Lung (tissue), 12 donors: ENCODE results near the gene TTLL5. TPM values are rescaled to one million over a fixed set of nuclear protein-coding genes. Genes with fewer than 3 reads are reported as not detected.

Experiments used
- ATAC-seq: fragments of 200-7000 bp; cut with Tn5 transposase; one replicate; pipeline ENCODE4 v1.9.1; 2020; ENCODE audit warnings: moderate number of reproducible peaks; ENCODE audit not compliant: insufficient read depth, low FRiP score
- DNase-seq, 3 donors: peaks; one replicate each; pipeline ENCODE4 v3.0.0-alpha.2; 2013 to 2017
- H3K27ac ChIP-seq, 2 donors: one replicate each; pipeline ENCODE4 v1.5.1; 2013; ENCODE audit warnings: mild to moderate bottlenecking in 2 of 2, moderate library complexity in 2 of 2, control low read depth in 1 of 2, inconsistent platforms in 1 of 2, low read depth in 1 of 2, low read length in 1 of 2
- H3K27me3 ChIP-seq, 3 donors: one replicate each; pipeline ENCODE4 v1.5.1; 2013; ENCODE audit warnings: low read length in 2 of 3; ENCODE audit not compliant: control insufficient read depth in 3 of 3, insufficient read depth in 3 of 3
- H3K36me3 ChIP-seq, 4 donors: one replicate each; pipeline ENCODE4 v1.5.1; 2013; ENCODE audit warnings: low read length in 4 of 4, mild to moderate bottlenecking in 1 of 4, moderate library complexity in 1 of 4; ENCODE audit not compliant: control insufficient read depth in 4 of 4, insufficient read depth in 4 of 4
- H3K4me1 ChIP-seq, 5 donors: one replicate each; pipeline ENCODE4 v1.5.1; 2013; ENCODE audit warnings: low read length in 5 of 5, mild to moderate bottlenecking in 2 of 5, moderate library complexity in 1 of 5; ENCODE audit not compliant: control insufficient read depth in 5 of 5, insufficient read depth in 5 of 5
- H3K4me3 ChIP-seq: one replicate; pipeline ENCODE4 v1.5.1; 2013; ENCODE audit warnings: mild to moderate bottlenecking, control low read depth, moderate library complexity
- H3K9ac ChIP-seq, 2 donors: one replicate each; pipeline ENCODE4 v1.5.1; 2013; ENCODE audit warnings: low read length in 2 of 2, control low read depth in 1 of 2; ENCODE audit not compliant: insufficient read depth in 1 of 2
- H3K9me3 ChIP-seq, 4 donors: one replicate each; pipeline ENCODE4 v1.5.1; 2013; ENCODE audit warnings: low read length in 3 of 4, mild to moderate bottlenecking in 1 of 4, moderate library complexity in 1 of 4; ENCODE audit not compliant: control insufficient read depth in 4 of 4, insufficient read depth in 3 of 4
- WGBS, 2 donors: extraction: QIAGEN DNeasy Blood & Tissue Kit; methylation state at CpG; one replicate each; pipeline ENCODE4 v1.1.7; 2013; 5-methylcytosine and 5-hydroxymethylcytosine counted together
- polyA plus RNA-seq, 2 donors: library from polyadenylated mRNA; stranded (reverse); fragments of 200-250 nt; gene quantifications; one replicate each; pipeline ENCODE4 v1.2.1, GENCODE V29; 2013
- total RNA-seq, 2 donors: library from RNA; depleted of rRNA in 1 of 2; stranded (reverse); fragments of >200 nt in 1 of 2; gene quantifications; one replicate each; pipeline ENCODE4 v1.2.1, GENCODE V29; 2014 to 2021
- TF ChIP-seq, protein P1 (sequence below): IDR thresholded peaks from 2 replicates; pipeline ENCODE4 v1.5.1; 2012; ENCODE audit warnings: mild to moderate bottlenecking; ENCODE audit errors: control extremely low read depth, extremely low read depth
- donor health status: control.
- donor health status: control.
- donor health status: Bipolar disorder and iron deficiency.
- donor health status: healthy.
- donor health status: DM: yes; HTN: yes; CAD: no.

TTLL5 gene
- total and polyA plus RNA-seq, 4 donors, result 10.3 to 58.6 (median 28.8) TPM

DNA sequence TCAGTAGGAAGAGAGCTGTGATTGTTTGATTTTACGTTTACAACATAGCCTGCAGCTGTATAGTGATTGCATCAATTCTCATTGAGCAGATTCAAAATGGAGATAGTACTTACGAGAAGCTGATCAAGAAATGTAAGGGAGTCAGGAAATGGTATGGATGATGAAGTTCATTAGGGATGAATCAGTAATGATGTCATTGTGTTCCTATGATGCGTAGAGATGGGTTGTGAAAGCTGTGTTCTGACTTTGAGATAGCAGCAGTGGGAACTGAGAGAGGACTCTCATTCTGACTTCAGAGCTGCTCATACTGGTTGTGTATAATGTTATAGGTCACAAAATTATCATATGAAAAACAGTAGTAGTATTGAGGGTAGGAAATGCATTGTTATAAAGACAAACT, 44.0 kb downstream of the TTLL5 start:
- Histone ChIP-seq H3K4me3 (no peak overlapping the region), H3K27me3 (no peaks in the 10 kb centered on the region), H3K4me1 (peaks cover 3 to 30% (median 7%) of the 10 kb centered on the region in 5 donors), H3K9me3 (no peaks in the 10 kb centered on the region), H3K36me3 (peaks cover 8 to 13% (median 9%) of the 10 kb centered on the region in 4 donors), H3K27ac (no peak overlapping the region), H3K9ac (no peak overlapping the region)
- 85 to 91% methylated on average over 3 of the region's 3 CpGs for WGBS, 2 donors
- TF ChIP-seq, protein P1, sequence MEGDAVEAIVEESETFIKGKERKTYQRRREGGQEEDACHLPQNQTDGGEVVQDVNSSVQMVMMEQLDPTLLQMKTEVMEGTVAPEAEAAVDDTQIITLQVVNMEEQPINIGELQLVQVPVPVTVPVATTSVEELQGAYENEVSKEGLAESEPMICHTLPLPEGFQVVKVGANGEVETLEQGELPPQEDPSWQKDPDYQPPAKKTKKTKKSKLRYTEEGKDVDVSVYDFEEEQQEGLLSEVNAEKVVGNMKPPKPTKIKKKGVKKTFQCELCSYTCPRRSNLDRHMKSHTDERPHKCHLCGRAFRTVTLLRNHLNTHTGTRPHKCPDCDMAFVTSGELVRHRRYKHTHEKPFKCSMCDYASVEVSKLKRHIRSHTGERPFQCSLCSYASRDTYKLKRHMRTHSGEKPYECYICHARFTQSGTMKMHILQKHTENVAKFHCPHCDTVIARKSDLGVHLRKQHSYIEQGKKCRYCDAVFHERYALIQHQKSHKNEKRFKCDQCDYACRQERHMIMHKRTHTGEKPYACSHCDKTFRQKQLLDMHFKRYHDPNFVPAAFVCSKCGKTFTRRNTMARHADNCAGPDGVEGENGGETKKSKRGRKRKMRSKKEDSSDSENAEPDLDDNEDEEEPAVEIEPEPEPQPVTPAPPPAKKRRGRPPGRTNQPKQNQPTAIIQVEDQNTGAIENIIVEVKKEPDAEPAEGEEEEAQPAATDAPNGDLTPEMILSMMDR, result no peak
- DNase-seq (no peak), ATAC-seq (no peak)

DNA sequence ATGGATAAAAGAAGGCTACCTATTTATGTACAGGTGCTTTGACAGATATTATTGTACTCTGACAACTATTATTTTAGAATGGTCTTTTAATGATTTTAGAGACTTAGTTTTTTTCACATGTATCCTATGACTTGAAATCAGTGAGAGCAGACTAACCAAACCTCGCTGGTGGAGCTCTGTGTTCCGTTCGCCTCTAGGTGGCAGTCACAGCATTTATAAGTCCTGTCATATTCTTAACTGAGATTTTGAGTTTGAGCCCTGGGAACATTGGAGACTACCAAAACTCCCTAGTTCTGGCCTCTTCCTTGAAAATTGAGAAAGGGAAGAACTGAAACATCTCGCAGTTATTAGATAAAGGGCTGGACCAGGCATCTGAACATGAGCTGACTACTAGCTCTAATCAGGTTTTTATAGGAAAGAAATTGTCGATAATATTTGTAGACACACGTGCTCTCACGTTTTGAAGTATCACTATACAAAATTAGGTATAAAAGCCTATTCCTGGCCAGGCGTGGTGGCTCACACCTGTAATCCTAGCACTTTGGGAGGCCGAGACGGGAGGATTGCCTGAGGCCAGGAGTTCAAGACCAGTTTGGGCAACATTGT, 48.3 kb downstream of the TTLL5 start:
- Histone ChIP-seq H3K9ac (no peak overlapping the region), H3K27ac (no peak overlapping the region), H3K9me3 (no peaks in the 10 kb centered on the region), H3K27me3 (no peaks in the 10 kb centered on the region), H3K36me3 (peaks cover 0 to 4% (median 3%) of the 10 kb centered on the region in 4 donors), H3K4me1 (peaks cover 0 to 18% (median 6%) of the 10 kb centered on the region in 5 donors), H3K4me3 (no peak overlapping the region)
- 58 to 60% methylated on average over 10 of the region's 10 CpGs for WGBS, 2 donors
- peak; percentile 87 to 94 (median 94) for DNase-seq
- TF ChIP-seq, protein P1, result peak; percentile 54
- ATAC-seq, result no peak

DNA sequence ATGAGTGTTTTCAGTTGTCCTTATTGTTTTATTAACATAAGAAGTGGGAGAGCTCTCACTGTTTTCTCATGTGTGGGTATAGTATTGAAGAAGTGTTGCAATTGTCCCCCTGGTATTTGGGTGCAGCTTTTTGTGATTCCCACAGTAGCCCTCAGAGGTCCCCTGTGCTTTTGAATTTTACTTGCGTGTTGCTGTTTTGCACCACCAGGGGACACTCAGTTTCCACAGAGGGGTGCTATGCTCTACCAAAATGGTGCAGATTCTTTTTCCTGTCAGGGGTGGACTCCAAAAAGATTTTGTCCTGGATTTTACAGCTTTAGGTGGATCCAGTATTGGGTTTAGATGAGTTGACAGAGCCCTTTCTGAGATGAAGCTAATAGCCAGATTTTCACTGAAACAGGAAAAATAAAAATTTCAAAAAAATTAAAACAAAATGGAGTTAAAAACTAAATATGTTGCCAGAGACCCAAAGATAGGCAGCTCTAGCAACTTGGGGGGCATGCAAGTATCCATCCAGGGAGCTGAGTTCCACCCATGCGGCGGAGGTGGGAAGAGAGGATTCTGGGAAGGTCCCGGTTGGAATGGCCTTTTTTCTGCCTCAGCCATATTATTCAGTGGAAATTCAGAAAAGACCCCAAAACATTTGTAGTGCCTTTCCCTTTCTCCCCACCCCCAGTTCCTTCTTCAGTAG, 50.2 kb downstream of the TTLL5 start:
- Histone ChIP-seq H3K36me3 (peaks cover 0 to 4% (median 1%) of the 10 kb centered on the region in 4 donors), H3K9ac (peak overlapping the region in 1 of 2 donors; percentile 14), H3K27ac (peak overlapping the region in 1 of 2 donors; percentile 84), H3K27me3 (no peaks in the 10 kb centered on the region), H3K4me3 (no peak overlapping the region), H3K9me3 (no peaks in the 10 kb centered on the region), H3K4me1 (peaks cover 0 to 37% (median 6%) of the 10 kb centered on the region in 5 donors)
- TF ChIP-seq, protein P1, result peak; percentile 15
- ATAC-seq, result peak; percentile 54
- DNase-seq, result peak; percentile 60 to 84 (median 83)
- 64 to 78% methylated on average over 4 of the region's 4 CpGs for WGBS, 2 donors
